ENCODE data around the gene EML1. TPM values are rescaled to one million over a fixed set of nuclear protein-coding genes. Genes with fewer than 3 reads are reported as not detected.
"Not testable (repeated sequence)": the region's sequence is repeated elsewhere in the genome, so short reads cannot be mapped to it uniquely, and the experiment has no call there.

EML1 gene
- total RNA-seq, 2 donors from 2014 or later, result 55.1 to 66.5 TPM

GRCh38 chr14:99757331-99758070 is 35.7 kb upstream of the EML1 start:
- TF ChIP-seq CTCF (IDR thresholded peaks at IDR 0.05), result no peak
- ATAC-seq (ENCODE audit: insufficient number of reproducible peaks, low FRiP score, low read depth) (no peak), DNase-seq (ENCODE audit: low spot score) (no peak)
- Histone ChIP-seq H3K27ac (no peak overlapping the region), H3K4me1 (ENCODE audit: control insufficient read depth in 1 of 2, low read depth in 2 of 2) (peaks cover 37 to 55% of the 10 kb centered on the region in 2 donors), H3K36me3 (no peaks in the 10 kb centered on the region), H3K27me3 (replicated peaks; ENCODE audit: insufficient read depth) (no peaks in the 10 kb centered on the region), H3K9me3 (no peaks in the 10 kb centered on the region), H3K4me3 (no peak overlapping the region)

GRCh38 chr14:99758121-99758821 is 34.9 kb upstream of the EML1 start:
- no peak for TF ChIP-seq CTCF (IDR thresholded peaks at IDR 0.05)
- Histone ChIP-seq H3K36me3 (no peaks in the 10 kb centered on the region), H3K9me3 (no peaks in the 10 kb centered on the region), H3K27me3 (replicated peaks; ENCODE audit: insufficient read depth) (no peaks in the 10 kb centered on the region), H3K27ac (no peak overlapping the region), H3K4me3 (no peak overlapping the region), H3K4me1 (ENCODE audit: control insufficient read depth in 1 of 2, low read depth in 2 of 2) (peaks cover 32 to 49% of the 10 kb centered on the region in 2 donors)
- DNase-seq (ENCODE audit: low spot score), result no peak
- ATAC-seq (ENCODE audit: insufficient number of reproducible peaks, low FRiP score, low read depth), result no peak

GRCh38 chr14:99758872-99759545 is 34.2 kb upstream of the EML1 start:
- no peak for ATAC-seq (ENCODE audit: insufficient number of reproducible peaks, low FRiP score, low read depth)
- Histone ChIP-seq H3K36me3 (no peaks in the 10 kb centered on the region), H3K27ac (peak overlapping the region in 1 of 2 donors; percentile 11), H3K27me3 (replicated peaks; ENCODE audit: insufficient read depth) (no peaks in the 10 kb centered on the region), H3K4me1 (ENCODE audit: control insufficient read depth in 1 of 2, low read depth in 2 of 2) (peaks cover 24 to 41% of the 10 kb centered on the region in 2 donors), H3K4me3 (no peak overlapping the region), H3K9me3 (no peaks in the 10 kb centered on the region)
- no peak for DNase-seq (ENCODE audit: low spot score)
- no peak for TF ChIP-seq CTCF (IDR thresholded peaks at IDR 0.05)

GRCh38 chr14:99759546-99759925 is 33.7 kb upstream of the EML1 start:
- DNase-seq (ENCODE audit: low spot score), result no peak
- H3K36me3 ChIP-seq, result no peaks in the 10 kb centered on the region
- peaks cover 19 to 36% of the 10 kb centered on the region in 2 donors for H3K4me1 ChIP-seq (ENCODE audit: control insufficient read depth in 1 of 2, low read depth in 2 of 2)
- peak overlapping the region in 1 of 2 donors; percentile 11 for H3K27ac ChIP-seq
- TF ChIP-seq CTCF (IDR thresholded peaks at IDR 0.05), result no peak
- H3K9me3 ChIP-seq, result no peaks in the 10 kb centered on the region
- no peaks in the 10 kb centered on the region for H3K27me3 ChIP-seq (replicated peaks; ENCODE audit: insufficient read depth)
- H3K4me3 ChIP-seq, result no peak overlapping the region
- no peak for ATAC-seq (ENCODE audit: insufficient number of reproducible peaks, low FRiP score, low read depth)

GRCh38 chr14:99760817-99761216 is 32.4 kb upstream of the EML1 start:
- no peak overlapping the region for H3K27ac ChIP-seq
- TF ChIP-seq CTCF (IDR thresholded peaks at IDR 0.05), result no peak
- no peak for ATAC-seq (ENCODE audit: insufficient number of reproducible peaks, low FRiP score, low read depth)

GRCh38 chr14:99762911-99763310 is 30.3 kb upstream of the EML1 start:
- not testable (repeated sequence) for H3K27me3 ChIP-seq (replicated peaks; ENCODE audit: insufficient read depth); H3K27ac ChIP-seq; ATAC-seq (ENCODE audit: insufficient number of reproducible peaks, low FRiP score, low read depth); DNase-seq (ENCODE audit: low spot score); H3K4me3 ChIP-seq; H3K9me3 ChIP-seq; H3K36me3 ChIP-seq
- H3K4me1 ChIP-seq (ENCODE audit: control insufficient read depth in 1 of 2, low read depth in 2 of 2), result peaks cover 10 to 23% of the 10 kb centered on the region in 2 donors

More at GRCh38 chr14:99760817-99761216, 32.4 kb upstream of the EML1 start:
- Histone ChIP-seq H3K9me3 (no peaks in the 10 kb centered on the region), H3K36me3 (no peaks in the 10 kb centered on the region), H3K27me3 (replicated peaks; ENCODE audit: insufficient read depth) (no peaks in the 10 kb centered on the region), H3K4me1 (ENCODE audit: control insufficient read depth in 1 of 2, low read depth in 2 of 2) (peaks cover 6 to 23% of the 10 kb centered on the region in 2 donors), H3K4me3 (no peak overlapping the region)
- no peak for DNase-seq (ENCODE audit: low spot score)

Measured in thoracic aorta (tissue), 2 donors.